Suprapubic skin (tissue), 4 donors: ENCODE results near the gene CDC45. TPM values are rescaled to one million over a fixed set of nuclear protein-coding genes. Genes with fewer than 3 reads are reported as not detected.

Experiments used
- DNase-seq, 2 donors: peaks; one replicate each; pipeline ENCODE4 v3.0.0-alpha.2; 2019; ENCODE audit warnings: low spot score in 2 of 2
- H3K27ac ChIP-seq: fragments of 200-600 bp; sonication (generic); one replicate; pipeline ENCODE4 v1.5.1; 2019
- H3K27me3 ChIP-seq: fragments of 200-600 bp; sonication (generic); one replicate; pipeline ENCODE4 v1.5.1; 2019
- H3K36me3 ChIP-seq: fragments of 200-600 bp; sonication (generic); one replicate; pipeline ENCODE4 v1.5.1; 2019
- H3K4me1 ChIP-seq: fragments of 200-600 bp; sonication (generic); one replicate; pipeline ENCODE4 v1.5.1; 2019
- H3K4me3 ChIP-seq: fragments of 200-600 bp; sonication (generic); one replicate; pipeline ENCODE4 v1.5.1; 2019; ENCODE audit warnings: mild to moderate bottlenecking
- H3K9me3 ChIP-seq: fragments of 200-600 bp; sonication (generic); one replicate; pipeline ENCODE4 v1.5.1; 2019
- EP300 ChIP-seq: sonication (generic); formaldehyde crosslinking; IDR thresholded peaks from one replicate; pipeline ENCODE4 v1.6.1; 2017; ENCODE audit warnings: antibody characterized with exemption
- POLR2A ChIP-seq, 2 donors: fragments of 450-650 bp; IDR thresholded peaks; one replicate each; pipeline ENCODE4 v1.6.1; 2017; ENCODE audit warnings: antibody characterized with exemption in 2 of 2, mild to moderate bottlenecking in 2 of 2, moderate library complexity in 2 of 2
- POLR2AphosphoS5 ChIP-seq, 3 donors: sonication (generic); formaldehyde crosslinking; IDR thresholded peaks; one replicate each; pipeline ENCODE4 v1.6.1; 2017; ENCODE audit warnings: antibody characterized with exemption in 3 of 3
- WGBS: methylation state at CpG from one replicate; pipeline ENCODE4 v1.1.5; 2018; 5-methylcytosine and 5-hydroxymethylcytosine counted together
- total RNA-seq, 4 donors: library from RNA; depleted of rRNA; stranded (reverse); fragments of >200 nt; gene quantifications; one replicate each; pipeline ENCODE4 v1.1.0, GENCODE V29; 2016
- TF ChIP-seq, protein P1 (sequence below), 2 donors: fragments of 200-600 bp in 1 of 2; fragments of 450-650 bp in 1 of 2; sonication (generic) in 1 of 2; IDR thresholded peaks; one replicate each; pipeline ENCODE4 v1.5.1; 2016 to 2019; ENCODE audit warnings: antibody characterized with exemption in 2 of 2, mild to moderate bottlenecking in 1 of 2, moderate library complexity in 1 of 2

CDC45 gene
- total RNA-seq, 4 donors from 2014 or later = 0.72 to 3.3 (median 1.4) TPM

DNA sequence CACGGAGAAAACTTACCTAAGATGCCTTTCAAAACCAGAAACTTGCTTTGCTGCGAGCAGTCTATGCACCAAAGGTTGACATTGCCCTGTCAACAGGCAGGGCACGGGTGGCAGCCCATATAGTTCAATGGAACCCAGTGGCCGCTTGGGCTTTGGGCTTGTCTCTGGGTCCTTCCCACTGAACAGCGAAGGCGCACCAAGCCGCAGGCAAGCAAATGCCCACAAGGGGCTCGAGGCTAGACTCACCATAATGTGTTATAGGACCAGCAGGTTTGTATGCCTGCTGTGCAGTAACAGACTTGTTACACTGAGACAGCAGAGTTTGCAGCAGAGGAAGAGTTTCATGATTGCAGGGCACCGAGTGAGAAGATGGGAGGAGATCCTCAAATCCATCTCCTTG lies 24.1 kb downstream of the CDC45 start:
- Histone ChIP-seq H3K27me3 (no peaks in the 10 kb centered on the region), H3K27ac (no peak overlapping the region), H3K4me3 (no peak overlapping the region), H3K4me1 (no peaks in the 10 kb centered on the region), H3K36me3 (no peaks in the 10 kb centered on the region), H3K9me3 (no peaks in the 10 kb centered on the region)
- no peak for DNase-seq
- whole genome bisulfite sequencing = 86% methylated on average over 9 of the region's 9 CpGs
- TF ChIP-seq POLR2A (IDR thresholded peaks at IDR 0.05) (no peak), EP300 (no peak), POLR2AphosphoS5 (IDR thresholded peaks at IDR 0.05) (no peak)
- TF ChIP-seq, protein P1, sequence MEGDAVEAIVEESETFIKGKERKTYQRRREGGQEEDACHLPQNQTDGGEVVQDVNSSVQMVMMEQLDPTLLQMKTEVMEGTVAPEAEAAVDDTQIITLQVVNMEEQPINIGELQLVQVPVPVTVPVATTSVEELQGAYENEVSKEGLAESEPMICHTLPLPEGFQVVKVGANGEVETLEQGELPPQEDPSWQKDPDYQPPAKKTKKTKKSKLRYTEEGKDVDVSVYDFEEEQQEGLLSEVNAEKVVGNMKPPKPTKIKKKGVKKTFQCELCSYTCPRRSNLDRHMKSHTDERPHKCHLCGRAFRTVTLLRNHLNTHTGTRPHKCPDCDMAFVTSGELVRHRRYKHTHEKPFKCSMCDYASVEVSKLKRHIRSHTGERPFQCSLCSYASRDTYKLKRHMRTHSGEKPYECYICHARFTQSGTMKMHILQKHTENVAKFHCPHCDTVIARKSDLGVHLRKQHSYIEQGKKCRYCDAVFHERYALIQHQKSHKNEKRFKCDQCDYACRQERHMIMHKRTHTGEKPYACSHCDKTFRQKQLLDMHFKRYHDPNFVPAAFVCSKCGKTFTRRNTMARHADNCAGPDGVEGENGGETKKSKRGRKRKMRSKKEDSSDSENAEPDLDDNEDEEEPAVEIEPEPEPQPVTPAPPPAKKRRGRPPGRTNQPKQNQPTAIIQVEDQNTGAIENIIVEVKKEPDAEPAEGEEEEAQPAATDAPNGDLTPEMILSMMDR (IDR thresholded peaks at IDR 0.05) = no peak

DNA sequence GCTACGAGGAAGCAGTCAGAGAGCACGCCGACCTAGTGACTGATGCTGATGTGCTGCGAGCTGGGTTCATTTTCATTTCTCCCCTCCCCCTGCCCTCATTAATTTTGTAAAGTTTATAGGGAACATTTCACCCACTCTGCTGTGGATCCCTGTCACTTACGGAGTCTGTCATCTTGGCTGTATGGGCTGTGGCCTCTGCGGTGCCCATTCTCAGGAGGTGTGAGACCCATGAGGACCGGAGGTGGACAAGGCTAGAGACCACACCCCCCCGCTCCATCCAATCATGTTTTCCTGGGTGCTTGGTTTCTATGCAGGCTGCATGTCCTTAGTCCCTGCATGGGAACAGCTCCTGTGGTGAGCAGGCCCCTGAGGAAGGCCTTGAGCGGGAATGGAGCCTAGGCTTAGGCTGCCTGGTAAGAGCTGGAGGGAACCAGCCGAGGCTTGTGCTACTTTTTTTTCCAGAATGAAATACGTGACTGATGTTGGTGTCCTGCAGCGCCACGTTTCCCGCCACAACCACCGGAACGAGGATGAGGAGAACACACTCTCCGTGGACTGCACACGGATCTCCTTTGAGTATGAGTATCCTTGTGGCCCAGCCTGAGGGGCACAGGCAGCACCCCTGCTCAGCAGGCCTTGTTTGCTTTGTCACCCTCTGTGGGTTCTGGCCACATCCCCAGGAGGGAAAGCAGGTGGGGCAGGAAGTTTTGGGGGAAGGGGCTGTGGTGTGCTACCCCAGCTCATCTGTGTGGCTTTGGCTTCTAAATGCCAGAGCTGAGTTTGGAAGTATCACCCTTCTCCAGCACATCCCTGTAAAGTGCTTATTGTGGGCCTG lies 25.4 kb downstream of the CDC45 start:
- no peak for TF ChIP-seq POLR2A (IDR thresholded peaks at IDR 0.05)
- TF ChIP-seq EP300 = no peak
- TF ChIP-seq, protein P1 (IDR thresholded peaks at IDR 0.05) = no peak
- TF ChIP-seq POLR2AphosphoS5 (IDR thresholded peaks at IDR 0.05) = no peak
- H3K36me3 ChIP-seq = no peaks in the 10 kb centered on the region
- H3K9me3 ChIP-seq = no peaks in the 10 kb centered on the region
- H3K27me3 ChIP-seq = no peaks in the 10 kb centered on the region
- no peaks in the 10 kb centered on the region for H3K4me1 ChIP-seq
- DNase-seq = no peak
- no peak overlapping the region for H3K4me3 ChIP-seq
- H3K27ac ChIP-seq = no peak overlapping the region
- 89% methylated on average over 16 of the region's 18 CpGs for WGBS

DNA sequence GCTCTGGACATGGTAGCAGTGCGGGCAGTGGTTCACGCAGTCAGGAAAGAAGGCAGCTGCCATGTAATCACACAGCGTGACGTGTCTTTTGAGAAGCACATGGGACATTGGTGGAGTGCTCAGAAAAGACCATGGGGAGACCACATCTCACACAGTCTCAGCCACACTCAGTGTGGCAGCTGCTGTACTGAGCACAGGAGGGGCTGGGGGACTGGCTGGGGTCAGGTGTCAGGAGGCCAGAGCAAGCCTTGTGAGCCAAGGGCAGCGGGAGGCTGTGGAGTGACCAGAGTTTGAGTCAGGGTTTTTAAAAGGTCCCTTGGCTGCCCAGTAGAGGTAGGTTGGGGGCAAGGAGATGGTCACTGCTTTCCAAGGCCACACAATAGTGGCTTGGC lies 26.0 kb downstream of the CDC45 start:
- H3K9me3 ChIP-seq = no peaks in the 10 kb centered on the region
- H3K36me3 ChIP-seq = no peaks in the 10 kb centered on the region
- no peak overlapping the region for H3K27ac ChIP-seq
- TF ChIP-seq, protein P1 (IDR thresholded peaks at IDR 0.05) = no peak
- TF ChIP-seq POLR2A (IDR thresholded peaks at IDR 0.05) (no peak), POLR2AphosphoS5 (IDR thresholded peaks at IDR 0.05) (no peak), EP300 (no peak)
- WGBS = 98% methylated on average over 5 of the region's 5 CpGs
- H3K4me1 ChIP-seq = no peaks in the 10 kb centered on the region
- no peaks in the 10 kb centered on the region for H3K27me3 ChIP-seq
- H3K4me3 ChIP-seq = no peak overlapping the region
- no peak for DNase-seq

DNA sequence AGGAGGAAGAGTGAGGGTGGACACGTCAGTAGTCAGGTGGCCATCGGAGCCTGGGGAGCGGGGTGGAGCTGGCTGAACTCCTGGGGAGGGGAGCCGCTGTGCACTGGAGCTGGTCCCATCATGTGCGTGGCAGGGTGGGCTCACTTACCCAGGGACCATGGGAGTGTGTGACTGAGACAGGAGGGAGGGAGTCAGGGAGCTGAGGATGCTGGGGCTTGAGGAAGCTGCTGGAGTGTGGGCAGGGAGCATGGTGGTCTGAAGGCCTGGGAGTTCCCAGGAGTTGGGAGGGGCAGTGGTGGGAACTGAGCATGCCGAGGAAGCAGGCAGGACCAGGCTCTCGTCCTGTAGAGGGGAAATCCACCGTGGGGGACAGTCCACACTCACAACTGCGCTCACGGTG lies 26.5 kb downstream of the CDC45 start:
- DNase-seq = no peak
- Histone ChIP-seq H3K4me1 (no peaks in the 10 kb centered on the region), H3K36me3 (no peaks in the 10 kb centered on the region), H3K4me3 (no peak overlapping the region), H3K27ac (no peak overlapping the region), H3K27me3 (no peaks in the 10 kb centered on the region), H3K9me3 (no peaks in the 10 kb centered on the region)
- 94% methylated on average over 10 of the region's 10 CpGs for WGBS
- TF ChIP-seq POLR2AphosphoS5 (IDR thresholded peaks at IDR 0.05) = no peak
- TF ChIP-seq, protein P1 (IDR thresholded peaks at IDR 0.05) = no peak
- no peak for TF ChIP-seq POLR2A (IDR thresholded peaks at IDR 0.05)
- no peak for TF ChIP-seq EP300

DNA sequence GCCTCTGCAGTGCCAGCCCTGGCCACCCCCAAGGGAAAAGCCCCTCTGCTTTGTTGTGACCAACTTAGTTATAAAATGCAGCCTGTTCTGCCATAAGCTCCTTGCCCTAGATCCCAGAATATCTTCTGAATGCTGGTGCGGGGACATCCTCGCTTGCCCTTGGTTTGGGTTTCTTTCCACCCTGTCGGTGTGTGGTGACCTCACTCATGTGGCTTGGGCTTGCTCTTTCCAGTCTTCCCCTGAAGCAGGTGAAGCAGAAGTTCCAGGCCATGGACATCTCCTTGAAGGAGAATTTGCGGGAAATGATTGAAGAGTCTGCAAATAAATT lies 27.8 kb downstream of the CDC45 start:
- Histone ChIP-seq H3K36me3 (no peaks in the 10 kb centered on the region), H3K9me3 (no peaks in the 10 kb centered on the region), H3K27me3 (no peaks in the 10 kb centered on the region), H3K27ac (no peak overlapping the region), H3K4me1 (no peaks in the 10 kb centered on the region), H3K4me3 (no peak overlapping the region)
- TF ChIP-seq EP300 = no peak
- TF ChIP-seq, protein P1 (IDR thresholded peaks at IDR 0.05) = no peak
- TF ChIP-seq POLR2A (IDR thresholded peaks at IDR 0.05) = no peak
- no peak for TF ChIP-seq POLR2AphosphoS5 (IDR thresholded peaks at IDR 0.05)
- DNase-seq = no peak
- WGBS = 93% methylated on average over 4 of the region's 4 CpGs
